Measurements from ENCODE around the gene TANK.
"Not testable (repeated sequence)": the region's sequence is repeated elsewhere in the genome, so short reads cannot be mapped to it uniquely, and the experiment has no call there.

TANK gene, protein sequence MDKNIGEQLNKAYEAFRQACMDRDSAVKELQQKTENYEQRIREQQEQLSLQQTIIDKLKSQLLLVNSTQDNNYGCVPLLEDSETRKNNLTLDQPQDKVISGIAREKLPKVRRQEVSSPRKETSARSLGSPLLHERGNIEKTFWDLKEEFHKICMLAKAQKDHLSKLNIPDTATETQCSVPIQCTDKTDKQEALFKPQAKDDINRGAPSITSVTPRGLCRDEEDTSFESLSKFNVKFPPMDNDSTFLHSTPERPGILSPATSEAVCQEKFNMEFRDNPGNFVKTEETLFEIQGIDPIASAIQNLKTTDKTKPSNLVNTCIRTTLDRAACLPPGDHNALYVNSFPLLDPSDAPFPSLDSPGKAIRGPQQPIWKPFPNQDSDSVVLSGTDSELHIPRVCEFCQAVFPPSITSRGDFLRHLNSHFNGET

DNA sequence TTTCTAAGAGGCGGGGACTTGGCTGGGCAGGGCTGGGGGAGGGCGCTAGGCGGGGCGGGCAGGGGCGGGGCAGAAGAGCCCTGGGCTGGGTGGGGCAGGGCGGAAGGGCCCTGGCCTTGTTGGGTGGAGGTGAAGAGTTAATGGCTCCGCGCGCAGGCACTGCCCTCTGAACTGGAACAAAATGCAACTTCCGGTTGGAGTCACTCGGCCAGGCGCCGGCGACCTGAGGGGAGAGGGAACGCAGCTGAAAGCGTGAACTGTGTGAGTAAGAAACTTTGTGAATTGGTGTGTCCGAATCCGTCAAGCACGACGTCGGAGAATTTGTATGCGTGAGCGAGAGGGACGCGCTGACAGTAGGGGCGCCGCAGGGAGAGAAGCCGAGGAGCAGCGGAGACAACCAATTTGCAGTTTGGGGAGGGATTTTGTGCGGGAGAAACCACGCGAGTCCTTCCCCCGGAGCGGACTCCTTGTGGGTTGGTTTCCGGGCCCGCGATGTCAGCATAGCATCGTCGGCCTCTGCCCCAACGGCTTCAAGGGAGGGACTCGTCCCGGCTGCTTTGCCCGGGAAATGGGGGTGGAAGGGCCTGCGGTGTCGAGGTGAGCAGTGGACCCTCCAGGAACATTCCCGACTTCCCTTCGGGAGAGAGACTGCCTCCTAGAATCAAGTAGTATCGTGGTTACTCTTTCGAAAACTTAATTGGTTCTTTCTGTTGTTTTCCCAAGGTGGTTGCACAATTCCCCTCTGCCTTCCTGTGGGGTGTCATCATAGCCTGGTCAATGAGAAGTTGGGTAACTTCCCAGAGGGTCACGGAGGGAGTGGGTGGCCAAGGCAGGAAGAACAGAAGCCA is at the start of gene TANK:
Gene TANK (plus strand): TSS at position 203 of the 848 bp plus-strand sequence. CDS start 19,235 bp downstream, outside the sequence.
- DNase-seq, result peak; percentile 32 to 91 (median 80)

DNA sequence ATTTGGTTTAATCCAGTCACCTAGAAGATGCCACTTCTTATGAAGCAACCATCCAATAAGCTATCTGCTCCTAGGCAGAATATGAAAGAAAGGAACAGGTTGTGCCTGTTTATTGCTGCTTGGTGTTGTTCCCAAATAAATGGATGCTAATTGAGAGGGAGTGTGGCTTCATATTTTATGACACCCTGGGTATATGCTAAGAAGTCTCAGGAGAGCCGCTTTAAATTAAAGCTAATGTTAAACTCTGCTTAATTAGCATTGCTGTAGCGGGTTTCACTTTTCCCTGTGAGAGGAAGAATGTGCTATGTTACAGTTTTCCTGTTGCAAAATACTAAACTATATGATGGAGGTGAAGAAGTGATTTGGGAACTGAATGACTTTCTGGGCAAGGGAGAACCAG is 48.7 kb upstream of the TANK start:
- DNase-seq, result no peak

DNA sequence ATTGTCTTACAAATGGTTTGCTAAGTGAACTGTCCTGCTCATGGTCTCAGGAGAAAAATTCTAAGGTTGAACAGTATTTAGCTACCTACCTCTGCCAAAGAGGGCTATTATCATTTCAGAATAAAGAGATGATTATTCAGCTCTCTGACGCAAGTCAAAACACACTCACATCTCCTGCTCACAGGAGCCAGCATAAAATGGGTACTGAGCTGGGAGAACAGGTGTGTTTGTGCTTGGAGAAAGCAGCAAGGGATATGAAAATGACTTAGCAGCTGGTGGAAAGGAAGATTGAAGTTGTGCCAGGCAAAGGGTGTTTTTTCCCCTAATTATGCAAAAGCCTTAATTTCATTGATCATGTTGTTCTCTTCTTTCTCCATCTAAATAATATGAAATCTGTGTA is 47.3 kb upstream of the TANK start:
- DNase-seq, result no peak

DNA sequence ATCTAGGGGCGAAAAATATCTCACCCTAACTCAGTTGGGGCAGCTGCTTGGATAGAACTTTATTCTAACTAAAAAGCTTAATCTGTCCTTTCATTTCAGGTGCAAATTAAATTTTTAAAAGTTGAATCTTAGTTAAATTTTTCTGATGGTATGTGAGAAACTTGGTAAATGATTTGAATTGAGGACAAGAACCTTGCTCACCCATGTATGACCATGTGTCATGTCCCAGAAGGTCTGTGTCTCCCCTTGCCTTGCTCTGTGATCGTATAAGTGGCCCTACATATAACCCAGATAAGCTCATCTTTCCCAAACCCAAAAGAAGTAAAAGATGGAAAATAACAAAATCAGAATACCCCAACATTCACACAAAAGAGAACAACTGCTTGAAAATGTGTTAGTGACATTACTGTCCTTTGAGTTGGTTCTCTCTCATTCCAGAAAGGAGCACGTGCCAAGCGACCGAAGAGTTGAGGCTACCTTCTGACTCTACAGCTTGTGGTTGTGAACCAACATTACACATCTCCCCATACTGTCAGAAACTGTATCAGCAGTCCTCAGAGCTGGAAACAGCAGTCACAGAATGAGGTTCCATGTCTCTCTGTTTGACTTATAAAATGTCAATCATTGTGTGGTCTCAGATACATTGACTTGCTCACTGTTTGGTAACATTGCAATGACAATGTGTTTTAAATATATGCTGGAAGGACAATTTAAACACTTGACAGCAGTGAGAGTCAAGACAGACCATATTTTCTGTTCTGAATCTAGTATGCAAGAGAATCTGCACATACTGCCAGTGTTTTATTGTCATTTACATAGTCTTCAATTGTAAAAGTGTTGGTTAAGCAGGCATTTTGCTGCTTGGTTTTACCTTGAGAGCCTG is 46.3 kb upstream of the TANK start:
- DNase-seq, result no peak

DNA sequence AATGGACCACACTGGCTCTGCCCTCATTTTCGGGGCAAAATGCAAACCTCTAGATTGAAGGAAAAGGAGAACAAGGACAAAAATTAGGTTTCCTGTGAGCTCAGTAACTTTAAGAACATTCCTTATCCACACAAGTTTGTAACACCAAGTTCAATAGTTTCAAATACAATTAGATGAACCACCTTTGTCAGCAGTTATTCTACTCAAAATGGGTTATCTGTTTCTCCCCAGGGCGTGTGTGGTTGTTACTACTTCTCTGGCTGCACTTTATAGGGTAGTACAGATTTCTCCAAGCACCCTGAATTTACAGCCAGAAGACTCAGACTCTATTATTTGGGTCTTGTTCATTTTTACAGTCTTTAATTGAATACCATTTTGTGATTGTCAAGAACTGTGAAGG is 45.0 kb upstream of the TANK start:
- DNase-seq, result no peak

DNA sequence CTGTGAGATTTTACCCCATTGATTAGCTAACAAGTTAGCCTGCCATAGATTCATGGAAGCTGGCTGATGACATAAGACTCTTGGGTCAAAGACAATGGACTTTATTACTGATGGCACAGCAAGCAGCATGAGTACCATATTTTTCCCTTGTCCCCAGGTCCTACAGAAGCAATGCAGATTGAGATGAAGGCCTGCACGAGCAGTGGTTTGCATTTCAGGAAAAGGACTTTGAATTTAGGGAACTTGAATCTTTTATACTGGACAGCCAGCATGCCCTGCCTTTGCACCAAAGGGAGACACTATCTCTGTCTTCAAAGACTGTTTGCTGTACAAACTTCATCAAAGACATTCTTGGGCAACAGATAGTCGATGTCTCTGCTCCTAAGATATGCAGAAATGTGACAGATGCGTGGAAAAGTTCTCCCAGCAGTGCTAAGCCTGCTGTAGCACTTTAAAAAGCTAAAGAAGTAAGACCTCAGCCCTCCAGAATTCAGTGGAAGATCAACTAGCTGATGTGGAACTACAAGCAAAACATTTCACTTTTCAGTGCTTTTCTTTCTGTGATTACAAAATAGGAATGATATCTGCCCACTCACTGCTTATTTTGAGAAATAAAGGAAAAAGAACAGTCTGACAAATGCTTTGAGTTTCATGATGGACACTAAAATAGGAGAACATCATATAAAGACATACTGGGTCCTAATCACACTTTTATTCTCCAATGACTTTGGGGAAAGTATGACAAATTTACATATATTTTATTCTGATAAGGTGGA is 44.4 kb upstream of the TANK start:
- DNase-seq, result no peak

DNA sequence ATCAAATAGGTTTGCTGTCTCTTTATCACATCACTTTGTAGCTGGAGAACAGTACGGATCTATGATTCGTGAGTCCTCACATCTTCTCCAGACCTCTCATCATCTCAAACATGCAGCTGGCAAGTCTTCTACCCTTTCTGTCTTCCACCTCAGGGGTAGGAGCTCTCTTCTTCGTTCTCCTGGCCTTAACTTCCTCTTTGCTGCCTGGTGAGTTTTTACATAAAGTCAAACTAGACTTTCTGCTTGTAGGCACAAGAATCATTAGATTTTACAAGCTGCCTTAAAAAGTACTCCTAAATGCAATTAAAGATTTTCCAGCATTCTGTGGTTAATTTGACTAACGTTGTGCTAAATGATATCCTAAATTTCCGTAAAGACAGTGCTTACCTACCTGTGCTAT is 43.7 kb upstream of the TANK start:
- no peak for DNase-seq

DNA sequence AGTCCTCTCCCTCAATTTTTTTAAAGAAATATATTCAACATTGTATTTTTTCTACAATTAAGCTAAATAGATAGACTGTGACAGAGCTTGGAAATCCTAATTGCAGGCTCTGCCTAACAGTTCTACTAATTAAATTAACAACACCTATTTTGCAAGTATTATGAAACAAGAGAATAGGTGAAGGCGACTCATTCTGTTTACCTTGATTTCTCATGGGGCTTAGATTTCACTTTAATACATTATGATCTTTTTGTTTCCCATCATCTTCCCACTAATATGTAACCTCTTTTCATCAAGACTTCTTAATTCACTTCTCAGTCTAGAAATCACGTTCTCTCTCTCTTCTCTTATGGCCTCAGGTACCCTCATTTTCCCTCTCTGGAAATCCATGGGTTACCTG is 42.7 kb upstream of the TANK start:
- no peak for DNase-seq

DNA sequence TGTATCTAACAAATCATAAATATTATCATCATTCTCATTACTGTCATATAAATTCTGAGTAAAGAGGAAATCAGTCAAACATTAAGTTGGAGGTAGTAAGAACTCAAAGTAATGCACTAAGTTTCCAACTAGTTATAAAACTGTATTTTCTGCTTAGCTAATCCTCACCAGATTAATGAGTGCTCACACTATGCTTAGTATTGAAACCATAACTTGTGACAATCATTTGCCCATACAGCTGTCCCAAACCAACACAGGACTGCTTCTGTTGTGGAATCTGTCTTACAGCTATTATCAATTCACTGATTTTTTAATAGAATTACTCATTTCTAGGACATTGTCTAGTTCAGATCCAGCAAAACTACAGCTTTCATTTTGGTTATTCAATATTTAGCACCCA is 41.5 kb upstream of the TANK start:
- DNase-seq, result no peak

DNA sequence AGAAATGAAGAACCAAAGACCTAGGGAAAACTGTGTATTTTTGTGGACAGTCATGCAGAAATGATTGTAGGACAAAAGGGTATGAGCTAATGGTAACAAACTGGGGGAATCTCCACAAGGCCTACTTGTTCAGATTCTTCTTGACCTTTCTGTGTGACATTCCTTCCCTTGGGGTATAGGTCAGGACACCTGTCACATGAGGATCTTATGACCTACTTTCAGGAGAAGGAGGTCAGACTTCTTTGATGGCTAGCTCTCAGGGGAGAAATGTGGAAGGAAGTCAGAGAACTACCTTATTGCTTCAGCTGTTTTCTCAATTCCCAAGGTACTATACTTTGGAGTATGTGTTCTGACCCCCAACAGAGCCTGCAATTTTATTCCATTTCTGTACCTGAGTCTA is 40.7 kb upstream of the TANK start:
- DNase-seq, result no peak

DNA sequence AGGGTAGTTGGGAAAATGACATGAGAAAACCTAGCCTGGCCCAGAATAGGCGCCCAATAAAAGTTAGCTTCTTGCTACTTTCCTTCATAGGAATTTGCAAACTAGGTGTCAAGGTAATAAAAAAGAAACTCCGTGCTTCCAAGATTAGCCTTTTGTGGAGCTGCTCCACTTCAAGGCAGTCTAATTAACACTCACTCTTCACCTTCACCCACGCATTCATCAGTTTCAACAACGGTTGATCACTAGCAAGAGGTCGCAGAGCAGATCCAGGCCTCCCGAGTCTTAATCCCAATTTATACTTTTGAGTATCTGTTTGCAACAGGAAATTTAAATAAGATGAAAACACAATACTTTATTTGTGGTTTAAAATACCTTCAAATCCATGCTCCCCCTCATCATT is 39.5 kb upstream of the TANK start:
- DNase-seq, result no peak

DNA sequence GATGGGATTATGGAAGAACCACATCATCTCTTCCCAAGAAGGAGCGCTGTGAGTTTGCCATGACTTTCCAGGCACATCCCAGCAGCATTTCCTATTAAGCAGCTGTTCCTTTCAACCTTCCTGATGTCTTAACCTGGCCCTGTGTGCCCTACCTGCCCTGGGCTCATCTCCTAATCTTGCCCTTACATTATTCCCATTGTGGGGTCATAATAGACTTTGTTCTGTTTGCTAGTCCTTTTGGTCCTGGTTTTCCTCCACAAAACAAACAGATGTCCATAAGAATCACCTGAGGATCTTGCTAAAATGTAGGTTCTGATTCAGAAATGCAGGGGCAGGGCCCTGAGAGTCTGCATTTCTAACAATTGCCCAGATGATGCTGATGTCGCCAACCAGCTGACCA is 38.6 kb upstream of the TANK start:
- no peak for DNase-seq

DNA sequence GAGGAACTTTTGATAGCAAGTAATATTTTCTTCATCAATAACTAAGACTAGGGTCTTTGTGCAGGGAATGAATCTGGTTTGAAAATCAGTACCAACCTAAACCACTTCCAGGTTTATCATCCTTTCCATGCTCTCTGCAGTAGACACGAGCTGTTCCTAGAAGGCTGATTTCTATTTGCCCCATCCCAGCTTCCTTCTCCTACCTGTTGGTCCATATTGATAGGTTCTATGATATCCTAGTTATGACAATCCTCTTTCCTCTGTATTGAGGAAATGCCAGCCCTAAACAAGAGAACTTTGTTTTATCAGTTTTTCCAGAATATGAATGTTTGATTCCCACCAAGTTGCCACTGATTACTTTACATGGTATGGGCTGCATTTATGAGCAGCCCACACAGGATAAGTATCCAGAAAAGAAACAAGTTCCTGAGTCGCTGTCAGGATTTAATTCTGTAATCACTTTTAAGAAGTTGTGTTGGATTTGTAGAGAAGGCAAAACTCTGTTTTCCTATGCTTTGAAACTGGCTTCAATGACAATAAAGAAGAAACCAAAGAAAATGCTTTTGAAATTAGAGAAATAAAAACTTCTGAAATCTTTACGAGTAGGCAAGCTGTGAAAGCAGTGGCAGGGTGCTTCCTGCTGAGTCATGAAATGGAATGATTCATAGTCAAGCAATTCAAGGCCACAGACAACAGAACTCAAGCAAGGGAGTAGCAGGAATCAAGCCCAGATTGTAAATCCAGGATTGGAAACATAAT is 37.3 kb upstream of the TANK start:
- DNase-seq, result peak in 11 of 51 donors; percentile 0 to 52 (median 13)

DNA sequence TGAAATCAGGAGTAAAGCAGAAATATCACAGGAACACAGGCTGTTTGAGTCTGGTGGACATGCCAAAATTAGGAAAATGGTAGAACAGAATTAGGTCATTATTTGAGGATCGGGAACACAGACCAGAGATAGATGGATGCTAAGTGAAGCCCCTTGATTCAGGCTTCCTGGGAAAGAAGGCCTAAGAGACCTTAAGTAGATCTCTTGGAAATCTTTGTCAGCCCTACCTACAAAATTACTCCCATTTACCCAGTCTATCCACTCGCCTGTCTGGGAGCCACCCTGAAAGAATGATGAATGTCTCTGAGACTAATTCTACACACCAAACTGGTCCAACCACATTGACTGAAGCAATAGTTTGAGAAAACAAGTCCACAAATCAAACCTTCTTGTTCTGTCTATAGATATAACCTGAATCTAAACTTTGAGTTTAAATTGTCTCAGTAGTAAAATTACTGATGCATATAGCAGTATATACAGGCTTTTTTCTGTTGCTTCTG is 36.6 kb upstream of the TANK start:
- DNase-seq, result peak in 1 of 51 donors; percentile 43

DNA sequence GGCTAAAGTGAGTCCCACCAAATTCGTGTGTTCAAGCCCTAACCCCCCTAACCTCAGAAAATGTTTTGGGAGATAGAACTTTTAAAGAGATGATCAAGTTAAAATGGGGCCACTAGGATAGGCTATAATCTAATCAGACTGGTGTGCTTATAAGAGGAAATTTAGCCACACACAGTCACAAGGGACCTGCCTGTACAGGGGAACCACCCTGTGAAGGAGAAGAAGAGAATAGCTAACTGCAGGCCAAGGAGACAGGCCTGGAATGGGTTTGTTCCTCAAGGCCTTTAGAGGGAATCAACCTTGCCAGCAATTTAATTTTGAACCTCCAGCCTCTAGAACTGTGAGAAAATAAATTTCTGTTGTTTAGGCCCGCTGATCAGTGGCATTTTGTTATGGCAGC is 36.0 kb upstream of the TANK start:
- DNase-seq, result no peak

DNA sequence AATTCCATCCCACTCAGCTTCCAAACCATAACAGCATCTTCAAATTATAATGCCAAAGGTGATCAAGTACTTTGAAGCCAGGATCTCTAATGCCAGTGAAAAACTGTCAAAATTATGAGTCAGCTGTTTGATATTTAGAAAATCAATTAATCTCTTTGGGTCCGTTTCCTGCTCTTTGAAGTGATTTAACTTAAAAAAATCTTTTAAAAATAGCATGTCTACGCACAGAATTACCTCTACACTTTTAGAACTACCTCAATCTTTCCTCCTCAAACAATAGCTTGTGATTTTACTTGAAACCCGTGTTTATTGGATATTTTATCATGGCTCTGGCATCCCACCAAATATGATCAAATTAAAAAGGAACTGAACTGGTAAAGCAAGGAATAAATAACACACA is 31.3 kb upstream of the TANK start:
- DNase-seq, result no peak

DNA sequence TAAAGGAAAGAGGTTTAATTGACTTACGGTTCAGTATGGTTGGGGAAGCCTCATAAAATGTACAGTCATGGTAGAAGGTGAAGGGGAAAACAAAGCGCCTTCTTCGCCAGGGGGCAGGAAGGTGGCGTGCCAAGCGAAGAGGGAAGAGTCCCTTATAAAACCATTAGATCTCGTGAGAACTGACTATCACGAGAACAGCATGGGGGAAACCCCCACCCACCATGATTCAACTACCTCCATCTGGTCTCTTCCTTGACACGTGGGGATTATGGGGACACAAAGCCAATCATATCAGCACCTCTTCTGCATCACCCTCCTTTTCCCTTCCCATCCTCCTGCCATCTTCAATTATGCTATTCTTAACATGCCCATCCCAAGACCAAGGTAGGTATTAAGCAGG is 29.9 kb upstream of the TANK start:
- no peak for DNase-seq

DNA sequence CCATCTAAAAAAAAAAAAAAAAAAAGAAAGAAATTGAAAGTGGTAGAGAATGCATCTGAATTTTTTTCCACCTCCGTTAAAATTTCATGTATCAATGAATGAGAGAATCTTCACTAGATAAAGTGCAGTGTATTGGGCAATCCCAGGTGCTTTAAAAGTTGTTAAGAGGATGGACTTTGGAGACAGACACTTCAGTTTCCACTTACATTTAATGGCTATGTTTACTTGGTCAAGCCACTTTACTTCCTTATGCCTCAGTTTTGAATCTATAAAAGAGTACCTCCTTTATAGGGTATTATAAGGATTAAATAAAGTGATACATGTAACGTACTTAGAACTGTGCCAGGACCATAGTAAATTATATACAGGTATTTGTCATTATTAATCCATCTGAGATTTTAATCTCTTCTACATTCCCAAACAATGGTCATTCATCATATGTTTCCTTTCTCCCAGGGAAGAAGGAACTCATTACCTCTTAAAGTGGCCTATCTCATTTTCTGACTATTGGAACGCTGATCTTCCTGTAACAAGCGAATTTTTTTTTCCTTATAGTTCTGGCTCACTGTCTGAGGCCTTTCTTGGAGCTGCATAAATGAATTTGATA is 29.1 kb upstream of the TANK start:
- no peak for DNase-seq

DNA sequence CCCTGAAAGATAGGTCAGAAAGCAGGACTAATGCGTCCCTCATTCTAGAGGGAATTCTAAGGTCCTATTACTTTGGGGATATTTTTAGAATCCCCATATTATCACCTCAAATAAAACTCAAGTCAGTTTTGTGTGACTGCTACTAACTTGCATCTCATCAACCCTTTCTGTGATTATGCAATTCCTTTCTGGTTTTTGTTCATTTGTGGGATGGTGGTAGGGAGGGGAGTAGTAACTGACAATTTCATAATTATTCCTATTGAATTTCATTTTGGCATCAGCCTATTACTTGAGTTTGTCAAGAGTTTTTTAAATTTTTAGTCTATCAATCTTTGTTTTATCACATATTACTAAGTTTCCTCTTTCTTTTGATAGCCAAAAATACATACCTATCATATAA is 28.4 kb upstream of the TANK start:
- no peak for DNase-seq

DNA sequence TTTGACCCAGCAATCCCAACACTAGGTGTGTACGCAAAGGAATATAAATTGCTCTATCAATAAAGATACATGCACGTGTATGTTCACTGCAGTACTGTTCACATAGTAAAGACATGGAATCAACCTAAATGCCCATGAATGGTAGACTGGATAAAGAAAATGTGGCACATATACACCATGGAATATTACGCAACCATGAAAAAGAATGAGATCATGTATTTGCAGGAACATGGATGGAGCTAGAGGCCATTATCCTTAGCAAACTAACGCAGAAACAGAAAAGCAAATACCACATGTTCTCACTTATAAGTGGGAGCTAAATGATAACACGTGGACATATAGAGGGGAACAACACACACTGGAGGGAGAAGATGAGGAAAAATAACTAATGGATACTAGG is 27.8 kb upstream of the TANK start:
- not testable (repeated sequence) for DNase-seq

Measured in hypothalamus (tissue), 51 donors.